EL (cell line): Measurements from ENCODE around the gene MED9.

ENCODE experiments used
- DNase-seq: peaks from one replicate; pipeline ENCODE4 v3.0.0-alpha.2; 2016

The MED9 gene

GRCh38 chr17:17540935-17541639, 64.3 kb downstream of the MED9 start:
- DNase-seq: no peak

GRCh38 chr17:17541640-17542001, 64.8 kb downstream of the MED9 start:
- DNase-seq: no peak
